ENCODE results near the gene TIMP1. TPM values are rescaled to one million over a fixed set of nuclear protein-coding genes. Genes with fewer than 3 reads are reported as not detected.

Gene TIMP1
- total RNA-seq, 1 donor from 2014 or later: 21.6 TPM

DNA sequence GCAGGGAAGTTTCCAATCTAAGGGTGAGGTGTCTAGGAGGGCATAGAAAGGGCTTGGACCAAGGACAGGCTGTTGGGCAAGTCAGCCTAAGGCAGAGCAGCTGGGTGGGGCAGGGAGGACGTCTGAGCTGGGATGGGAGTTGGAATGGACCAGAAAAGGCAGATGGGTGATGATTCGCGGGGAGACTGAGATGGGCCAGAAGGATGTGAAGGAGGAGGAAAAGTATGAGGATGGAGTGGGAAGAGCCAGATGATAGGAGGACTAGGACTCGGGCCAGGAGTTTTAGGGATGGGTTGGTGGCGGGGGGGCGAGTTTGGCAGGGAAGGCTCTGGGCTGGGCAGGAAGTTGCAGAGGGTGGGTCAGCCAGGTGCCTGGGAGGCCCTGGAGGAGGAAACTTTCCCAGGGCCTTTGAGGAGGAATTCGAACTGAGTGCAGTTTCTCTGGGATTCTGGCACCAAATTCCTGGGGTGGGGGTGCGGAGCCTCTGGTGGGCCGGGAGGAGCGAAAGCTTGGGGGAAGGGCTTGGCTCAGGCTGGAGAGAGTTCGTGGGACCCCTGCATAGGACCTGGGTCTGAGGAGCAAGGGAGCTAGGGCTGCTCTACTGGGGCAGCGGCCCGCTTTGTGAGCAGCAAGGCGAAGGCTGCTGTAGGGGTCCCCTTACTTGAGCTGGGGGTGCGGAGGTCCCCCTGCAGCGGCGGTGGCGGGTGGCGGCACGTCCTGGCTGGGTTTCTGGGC is 8.7 kb upstream of the TIMP1 start:
- no peak overlapping the region for H2AFZ ChIP-seq (replicated peaks)

DNA sequence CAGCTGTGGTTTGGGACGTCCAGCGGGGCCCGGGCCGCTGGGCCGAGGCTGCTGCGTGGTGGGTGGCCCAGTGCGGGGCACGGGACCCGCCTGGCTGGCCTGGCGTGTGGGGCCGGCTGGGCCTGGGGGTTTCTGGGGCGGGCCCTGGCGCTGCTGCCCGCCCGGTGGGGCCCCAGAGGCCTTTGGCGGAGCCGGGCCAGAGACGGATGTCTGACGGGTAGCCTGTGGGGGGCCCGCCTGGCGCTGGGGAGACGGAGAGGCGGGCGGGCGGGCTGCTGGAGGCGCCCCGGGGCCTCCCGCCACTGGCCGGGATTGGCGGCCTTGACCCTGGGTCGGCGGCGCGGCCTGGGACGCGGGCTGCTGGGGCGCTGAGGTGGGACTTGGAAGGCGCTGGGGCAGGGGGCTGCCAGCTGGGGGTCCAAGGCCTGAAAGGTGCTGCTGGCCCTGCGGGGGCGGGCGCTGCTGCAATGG is 8.1 kb upstream of the TIMP1 start:
- H3K36me3 ChIP-seq: no peaks in the 10 kb centered on the region
- no peaks in the 10 kb centered on the region for H3K27me3 ChIP-seq
- H3K4me2 ChIP-seq: peak overlapping the region; percentile 72
- TF ChIP-seq, protein P1, sequence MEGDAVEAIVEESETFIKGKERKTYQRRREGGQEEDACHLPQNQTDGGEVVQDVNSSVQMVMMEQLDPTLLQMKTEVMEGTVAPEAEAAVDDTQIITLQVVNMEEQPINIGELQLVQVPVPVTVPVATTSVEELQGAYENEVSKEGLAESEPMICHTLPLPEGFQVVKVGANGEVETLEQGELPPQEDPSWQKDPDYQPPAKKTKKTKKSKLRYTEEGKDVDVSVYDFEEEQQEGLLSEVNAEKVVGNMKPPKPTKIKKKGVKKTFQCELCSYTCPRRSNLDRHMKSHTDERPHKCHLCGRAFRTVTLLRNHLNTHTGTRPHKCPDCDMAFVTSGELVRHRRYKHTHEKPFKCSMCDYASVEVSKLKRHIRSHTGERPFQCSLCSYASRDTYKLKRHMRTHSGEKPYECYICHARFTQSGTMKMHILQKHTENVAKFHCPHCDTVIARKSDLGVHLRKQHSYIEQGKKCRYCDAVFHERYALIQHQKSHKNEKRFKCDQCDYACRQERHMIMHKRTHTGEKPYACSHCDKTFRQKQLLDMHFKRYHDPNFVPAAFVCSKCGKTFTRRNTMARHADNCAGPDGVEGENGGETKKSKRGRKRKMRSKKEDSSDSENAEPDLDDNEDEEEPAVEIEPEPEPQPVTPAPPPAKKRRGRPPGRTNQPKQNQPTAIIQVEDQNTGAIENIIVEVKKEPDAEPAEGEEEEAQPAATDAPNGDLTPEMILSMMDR (IDR thresholded peaks at IDR 0.05): no peak
- TF ChIP-seq EZH2 (IDR thresholded peaks at IDR 0.05): no peak
- no peak for TF ChIP-seq EZH2phosphoT487 (IDR thresholded peaks at IDR 0.05)
- no peaks in the 10 kb centered on the region for H3K79me2 ChIP-seq (ENCODE audit: low read depth)
- H3K4me3 ChIP-seq: peak overlapping the region; percentile 50
- Mint-ChIP-seq H3K36me3 (peaks cover 26% of the 10 kb centered on the region), H3K27me3 (ENCODE audit: insufficient read depth, low read depth) (peaks cover 12% of the 10 kb centered on the region), H3K27ac (no peak overlapping the region), H3K4me3 (no peak overlapping the region), H3K9me3 (peaks cover 45% of the 10 kb centered on the region), H3K4me1 (peaks cover 12% of the 10 kb centered on the region)
- H4K20me1 ChIP-seq (ENCODE audit: low read depth): no peaks in the 10 kb centered on the region
- H3K9ac ChIP-seq: no peak overlapping the region
- peaks cover 10% of the 10 kb centered on the region for H3F3A ChIP-seq (ENCODE audit: low read depth)
- no peaks in the 10 kb centered on the region for H3K9me3 ChIP-seq (ENCODE audit: low read depth)
- H3K27ac ChIP-seq: peak overlapping the region; percentile 25
- peaks cover 6% of the 10 kb centered on the region for H3K4me1 ChIP-seq
- peak; percentile 56 for DNase-seq (ENCODE audit: low spot score)
- H2AFZ ChIP-seq (replicated peaks): no peak overlapping the region

More for the DNA sequence above, 8.7 kb upstream of the TIMP1 start:
- TF ChIP-seq, protein P1 (IDR thresholded peaks at IDR 0.05): no peak
- TF ChIP-seq EZH2phosphoT487 (IDR thresholded peaks at IDR 0.05) (no peak), EZH2 (IDR thresholded peaks at IDR 0.05) (no peak)
- DNase-seq (ENCODE audit: low spot score): peak; percentile 84
- Histone ChIP-seq H3K4me3 (peak overlapping the region; percentile 50), H4K20me1 (ENCODE audit: low read depth) (no peaks in the 10 kb centered on the region), H3F3A (ENCODE audit: low read depth) (peaks cover 10% of the 10 kb centered on the region), H3K27me3 (no peaks in the 10 kb centered on the region), H3K9me3 (ENCODE audit: low read depth) (no peaks in the 10 kb centered on the region), H3K79me2 (ENCODE audit: low read depth) (no peaks in the 10 kb centered on the region), H3K9ac (no peak overlapping the region), H3K4me2 (peak overlapping the region; percentile 72), H3K27ac (peak overlapping the region; percentile 74), H3K36me3 (no peaks in the 10 kb centered on the region), H3K4me1 (peaks cover 6% of the 10 kb centered on the region)
- Mint-ChIP-seq H3K9me3 (peaks cover 46% of the 10 kb centered on the region), H3K27ac (peak overlapping the region; percentile 65), H3K27me3 (ENCODE audit: insufficient read depth, low read depth) (peaks cover 12% of the 10 kb centered on the region), H3K4me3 (peak overlapping the region; percentile 28), H3K4me1 (peaks cover 12% of the 10 kb centered on the region), H3K36me3 (peaks cover 28% of the 10 kb centered on the region)

DNA sequence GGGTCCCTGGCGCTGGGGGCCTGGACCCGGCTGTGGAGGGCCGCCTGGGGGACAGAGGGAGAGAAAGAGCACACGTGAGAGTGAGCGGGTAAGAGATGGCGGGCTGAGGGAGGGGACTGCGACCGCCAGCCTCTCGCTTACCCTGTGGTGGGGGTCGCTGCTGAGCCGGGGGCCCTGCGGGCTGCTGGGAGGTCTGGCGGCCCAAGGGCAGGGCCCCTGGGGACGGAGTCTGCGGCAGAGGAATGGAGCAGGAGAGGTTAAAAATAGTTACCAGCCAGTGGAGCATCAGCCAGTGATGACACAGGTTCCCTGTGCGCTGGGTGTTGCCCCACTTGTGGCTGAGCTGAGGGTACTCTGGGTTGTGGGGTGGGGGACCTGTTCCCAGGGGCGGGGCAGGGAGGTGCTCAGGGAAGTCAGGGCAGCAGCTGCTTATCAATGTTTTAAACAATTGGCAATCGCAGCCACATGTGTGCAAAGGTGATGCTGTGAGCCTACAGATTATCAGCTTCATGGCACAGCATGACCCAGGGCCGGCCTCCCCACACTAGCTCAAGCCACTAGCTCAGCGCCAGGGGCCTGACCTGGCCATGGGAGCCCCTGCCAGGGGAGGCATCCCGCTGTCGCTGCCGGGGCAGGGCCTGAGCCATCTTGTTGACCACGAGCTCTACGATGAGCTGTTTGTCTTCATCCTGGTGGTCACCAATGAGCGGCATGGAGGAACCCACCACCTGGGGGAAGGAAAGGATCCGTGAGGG is 7.5 kb upstream of the TIMP1 start:
- Histone ChIP-seq H2AFZ (replicated peaks) (no peak overlapping the region), H3K4me2 (peak overlapping the region; percentile 72), H3K79me2 (ENCODE audit: low read depth) (no peaks in the 10 kb centered on the region), H3K27ac (no peak overlapping the region), H3K4me3 (peak overlapping the region; percentile 50), H4K20me1 (ENCODE audit: low read depth) (no peaks in the 10 kb centered on the region), H3F3A (ENCODE audit: low read depth) (peaks cover 10% of the 10 kb centered on the region), H3K36me3 (no peaks in the 10 kb centered on the region), H3K4me1 (peaks cover 6% of the 10 kb centered on the region), H3K27me3 (no peaks in the 10 kb centered on the region), H3K9me3 (ENCODE audit: low read depth) (no peaks in the 10 kb centered on the region), H3K9ac (no peak overlapping the region)
- H3K4me1 Mint-ChIP-seq: peaks cover 12% of the 10 kb centered on the region
- H3K9me3 Mint-ChIP-seq: peaks cover 44% of the 10 kb centered on the region
- H3K27ac Mint-ChIP-seq: no peak overlapping the region
- peak; percentile 8 for DNase-seq (ENCODE audit: low spot score)
- H3K36me3 Mint-ChIP-seq: peaks cover 22% of the 10 kb centered on the region
- no peak for TF ChIP-seq EZH2 (IDR thresholded peaks at IDR 0.05)
- TF ChIP-seq, protein P1 (IDR thresholded peaks at IDR 0.05): no peak
- no peak for TF ChIP-seq EZH2phosphoT487 (IDR thresholded peaks at IDR 0.05)
- H3K27me3 Mint-ChIP-seq (ENCODE audit: insufficient read depth, low read depth): peaks cover 9% of the 10 kb centered on the region
- peak overlapping the region; percentile 21 for H3K4me3 Mint-ChIP-seq

Measured in neural progenitor cell (in vitro differentiated cells).